Islet precursor cell (in vitro differentiated cells): ENCODE results near the gene C12orf75.

ENCODE experiments used
- DNase-seq: peaks from one replicate; pipeline ENCODE4 v3.0.0-alpha.2; 2018

C12orf75 gene

GRCh38 chr12:105420046-105420445 is 89.6 kb downstream of the C12orf75 start:
- DNase-seq: no peak

- peak; percentile 91 for DNase-seq
Measured at GRCh38 chr12:105420659-105421240, 90.3 kb downstream of the C12orf75 start.
